Measurements from ENCODE around the gene ANO7.

DNA sequence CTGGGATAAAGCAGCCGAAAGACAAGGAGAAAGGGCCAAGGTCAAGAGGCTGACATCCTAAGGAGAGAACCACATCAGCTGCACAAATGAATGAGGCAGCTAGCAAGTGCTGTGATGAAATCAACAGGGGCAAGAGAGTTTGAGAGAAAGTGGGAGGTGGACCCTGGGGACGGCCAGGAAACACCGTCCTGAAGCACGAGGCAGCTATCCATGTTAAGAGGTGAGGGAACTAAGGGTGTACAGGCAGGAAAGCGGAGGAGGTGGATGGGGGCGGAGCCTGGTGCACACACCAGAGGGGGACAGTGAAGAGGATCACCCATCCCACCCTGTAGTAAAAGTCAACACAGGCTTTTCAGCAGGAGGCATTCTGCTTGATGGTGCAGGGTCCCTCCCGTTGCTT is 74.6 kb downstream of the ANO7 start:
- no peak for TF ChIP-seq EZH2 (IDR thresholded peaks at IDR 0.05)
- no peak for TF ChIP-seq POLR2AphosphoS5 (IDR thresholded peaks at IDR 0.05; ENCODE audit: borderline replicate concordance, low read depth, low read length)
- no peak for TF ChIP-seq FOXP2 (optimal IDR thresholded peaks at IDR 0.05; ENCODE audit: control extremely low read depth, extremely low read length, insufficient read depth)

Measured in SK-N-MC (cell line).